Loucy (cell line): Measurements from ENCODE around the gene WAC.
"Not testable (repeated sequence)": the region's sequence is repeated elsewhere in the genome, so short reads cannot be mapped to it uniquely, and the experiment has no call there.

Source experiments
- H2AFZ ChIP-seq: fragments of 200-600 bp; sonication (generic); 2 replicates; pipeline ENCODE4 v1.6.0; 2016; ENCODE audit warnings: antibody characterized with exemption, mild to moderate bottlenecking, low read length, moderate library complexity
- H3F3A ChIP-seq: fragments of 200-600 bp; 2 replicates; pipeline ENCODE4 v1.6.0; 2016; ENCODE audit warnings: antibody characterized with exemption, low read depth, mild to moderate bottlenecking
- H3K27me3 ChIP-seq: fragments of 200-600 bp; sonication (generic); 2 replicates; pipeline ENCODE4 v1.6.1; 2014; ENCODE audit warnings: low read length, mild to moderate bottlenecking; ENCODE audit not compliant: insufficient read depth, poor library complexity, severe bottlenecking
- H3K36me3 ChIP-seq: fragments of 200-600 bp; sonication (generic); 2 replicates; pipeline ENCODE4 v1.6.1; 2016; ENCODE audit warnings: low read length; ENCODE audit not compliant: insufficient read depth
- H3K4me1 ChIP-seq: fragments of 200-600 bp; sonication (generic); 2 replicates; pipeline ENCODE4 v1.5.1; 2014; ENCODE audit warnings: low read length, mild to moderate bottlenecking; ENCODE audit not compliant: insufficient read depth, poor library complexity, severe bottlenecking
- H3K4me2 ChIP-seq: fragments of 200-600 bp; sonication (generic); 2 replicates; pipeline ENCODE4 v1.6.0; 2014; ENCODE audit warnings: antibody characterized with exemption, low read length, low read depth, mild to moderate bottlenecking; ENCODE audit not compliant: poor library complexity, severe bottlenecking
- H3K4me3 ChIP-seq: fragments of 200-600 bp; sonication (generic); 2 replicates; pipeline ENCODE4 v1.5.1; 2014; ENCODE audit warnings: low read length, mild to moderate bottlenecking, mixed read lengths; ENCODE audit not compliant: poor library complexity, severe bottlenecking
- H3K79me2 ChIP-seq: fragments of 200-600 bp; sonication (generic); 2 replicates; pipeline ENCODE4 v1.6.1; 2014; ENCODE audit warnings: low read length; ENCODE audit not compliant: insufficient read depth
- H3K9ac ChIP-seq: fragments of 200-600 bp; sonication (generic); 2 replicates; pipeline ENCODE4 v1.6.0; 2014; ENCODE audit warnings: mild to moderate bottlenecking, low read depth, low read length, moderate library complexity; ENCODE audit not compliant: poor library complexity, severe bottlenecking
- H3K9me2 ChIP-seq: fragments of 200-600 bp; sonication (generic); replicated peaks from 2 replicates; pipeline ENCODE4 v1.6.1; 2016; ENCODE audit warnings: low read depth, low read length, mixed read lengths
- H3K9me3 ChIP-seq: fragments of 200-600 bp; sonication (generic); 2 replicates; pipeline ENCODE4 v1.6.1; 2014; ENCODE audit warnings: mild to moderate bottlenecking, antibody characterized with exemption, low read length, low read depth; ENCODE audit not compliant: insufficient read depth
- H4K20me1 ChIP-seq: fragments of 200-600 bp; sonication (generic); 2 replicates; pipeline ENCODE4 v1.6.0; 2014; ENCODE audit warnings: antibody characterized with exemption, low read length, mild to moderate bottlenecking; ENCODE audit not compliant: insufficient read depth, poor library complexity, severe bottlenecking
- EZH2phosphoT487 ChIP-seq: fragments of 200-600 bp; IDR thresholded peaks from 2 replicates; pipeline ENCODE4 v1.6.1; 2018; ENCODE audit warnings: antibody characterized with exemption, mild to moderate bottlenecking, moderate library complexity, borderline replicate concordance
- TF ChIP-seq, protein P1 (sequence below): fragments of 200-600 bp; sonication (generic); conservative IDR thresholded peaks from 2 replicates; pipeline ENCODE4 v1.5.1; 2014; ENCODE audit warnings: mild to moderate bottlenecking, antibody characterized with exemption, low read length

Gene WAC

DNA sequence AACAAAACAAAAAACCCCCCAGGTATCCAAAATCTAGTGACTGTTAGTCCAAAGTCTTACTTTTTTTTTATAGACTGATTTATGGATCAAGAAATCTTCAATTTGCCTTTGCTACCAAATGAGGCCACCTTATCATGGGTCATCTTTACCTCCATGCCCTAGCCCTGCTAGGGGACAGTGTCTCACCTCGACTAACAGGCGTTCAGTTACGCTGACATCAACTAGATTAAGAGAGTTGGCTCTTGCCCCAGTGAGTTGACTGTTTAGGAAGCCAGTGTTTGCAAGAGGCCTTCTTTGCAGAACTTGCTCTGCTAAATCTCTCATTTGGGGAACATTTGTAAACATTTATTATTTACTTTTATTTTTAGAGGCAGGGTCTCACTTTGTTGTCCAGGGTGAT is 36.9 kb upstream of the WAC start:
- Histone ChIP-seq H3K9me2 (no peaks in the 10 kb centered on the region), H3K9me3 (no peaks in the 10 kb centered on the region), H3K27me3 (no peaks in the 10 kb centered on the region), H3K4me3 (no peak overlapping the region), H3K79me2 (no peaks in the 10 kb centered on the region), H3K36me3 (no peaks in the 10 kb centered on the region), H3K4me1 (no peaks in the 10 kb centered on the region), H3F3A (no peaks in the 10 kb centered on the region), H2AFZ (no peak overlapping the region), H3K9ac (no peak overlapping the region), H3K4me2 (no peak overlapping the region), H4K20me1 (no peaks in the 10 kb centered on the region)
- TF ChIP-seq, protein P1, sequence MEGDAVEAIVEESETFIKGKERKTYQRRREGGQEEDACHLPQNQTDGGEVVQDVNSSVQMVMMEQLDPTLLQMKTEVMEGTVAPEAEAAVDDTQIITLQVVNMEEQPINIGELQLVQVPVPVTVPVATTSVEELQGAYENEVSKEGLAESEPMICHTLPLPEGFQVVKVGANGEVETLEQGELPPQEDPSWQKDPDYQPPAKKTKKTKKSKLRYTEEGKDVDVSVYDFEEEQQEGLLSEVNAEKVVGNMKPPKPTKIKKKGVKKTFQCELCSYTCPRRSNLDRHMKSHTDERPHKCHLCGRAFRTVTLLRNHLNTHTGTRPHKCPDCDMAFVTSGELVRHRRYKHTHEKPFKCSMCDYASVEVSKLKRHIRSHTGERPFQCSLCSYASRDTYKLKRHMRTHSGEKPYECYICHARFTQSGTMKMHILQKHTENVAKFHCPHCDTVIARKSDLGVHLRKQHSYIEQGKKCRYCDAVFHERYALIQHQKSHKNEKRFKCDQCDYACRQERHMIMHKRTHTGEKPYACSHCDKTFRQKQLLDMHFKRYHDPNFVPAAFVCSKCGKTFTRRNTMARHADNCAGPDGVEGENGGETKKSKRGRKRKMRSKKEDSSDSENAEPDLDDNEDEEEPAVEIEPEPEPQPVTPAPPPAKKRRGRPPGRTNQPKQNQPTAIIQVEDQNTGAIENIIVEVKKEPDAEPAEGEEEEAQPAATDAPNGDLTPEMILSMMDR, result no peak
- TF ChIP-seq EZH2phosphoT487, result no peak

DNA sequence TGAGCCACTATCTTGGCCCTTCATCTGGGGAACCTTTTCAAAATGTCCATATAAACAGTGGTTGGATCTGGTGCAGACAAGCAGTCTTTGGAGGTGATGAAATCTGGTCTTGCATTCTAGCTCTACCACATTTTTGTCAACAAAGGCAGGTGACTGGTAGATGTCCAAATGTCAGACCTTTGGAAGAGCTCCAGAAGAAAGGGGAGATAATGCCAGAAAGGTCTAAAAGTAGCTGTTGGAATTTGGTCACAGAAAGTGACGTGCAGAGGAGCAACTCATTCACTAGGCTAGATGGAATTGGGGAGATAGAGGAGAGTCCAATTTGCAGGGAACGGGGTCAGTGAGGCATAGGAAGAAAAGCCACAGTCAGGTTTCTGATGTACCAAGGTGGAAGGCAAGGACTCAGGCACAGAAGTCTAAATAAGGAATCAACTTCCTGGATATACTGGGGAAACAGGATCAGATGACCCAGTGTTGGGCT is 36.4 kb upstream of the WAC start:
- Histone ChIP-seq H3F3A (no peaks in the 10 kb centered on the region), H3K9me3 (no peaks in the 10 kb centered on the region), H2AFZ (no peak overlapping the region), H3K4me2 (no peak overlapping the region), H3K36me3 (no peaks in the 10 kb centered on the region), H3K4me1 (no peaks in the 10 kb centered on the region), H3K4me3 (no peak overlapping the region), H4K20me1 (no peaks in the 10 kb centered on the region), H3K79me2 (no peaks in the 10 kb centered on the region), H3K9me2 (no peaks in the 10 kb centered on the region), H3K27me3 (no peaks in the 10 kb centered on the region), H3K9ac (no peak overlapping the region)
- TF ChIP-seq EZH2phosphoT487, result no peak
- TF ChIP-seq, protein P1, result no peak

DNA sequence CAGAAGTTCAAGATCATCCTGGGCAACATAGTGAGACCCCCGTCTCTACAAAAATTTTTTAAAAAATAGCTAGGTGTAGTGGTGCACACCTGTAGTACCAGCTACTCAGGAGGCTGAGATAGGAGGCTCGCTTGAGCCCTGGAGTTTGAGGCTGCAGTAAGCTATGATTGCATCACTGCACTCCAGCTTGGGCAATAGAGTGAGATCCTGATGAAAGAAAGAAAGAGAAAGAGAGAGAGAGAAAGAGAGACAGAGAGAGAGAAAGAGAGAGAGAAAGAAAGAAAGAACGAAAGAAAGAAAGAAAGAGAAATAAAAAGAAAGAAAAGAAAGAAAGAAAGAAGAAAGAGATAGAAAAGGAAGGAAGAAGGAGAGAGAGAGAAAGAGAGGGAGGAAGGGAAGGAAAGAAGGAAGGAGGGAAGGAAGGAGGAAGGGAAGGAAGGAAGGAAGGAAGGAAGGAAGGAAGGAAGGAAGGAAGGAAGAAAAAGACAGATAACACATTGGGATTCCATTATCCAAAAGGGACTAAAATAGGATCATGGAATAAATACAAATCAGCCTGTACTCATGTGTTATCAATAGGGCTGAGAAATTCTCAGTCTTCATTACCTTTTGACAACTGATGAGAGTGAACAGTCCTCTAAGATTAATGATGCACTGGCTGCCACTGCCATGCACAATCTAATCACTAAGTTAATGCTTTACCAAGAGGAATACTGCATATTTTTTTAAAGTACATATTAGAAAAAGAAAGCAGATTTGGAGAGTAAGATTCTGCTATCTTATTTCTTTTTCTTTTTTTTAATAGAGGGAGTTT is 35.4 kb upstream of the WAC start:
- TF ChIP-seq EZH2phosphoT487, result no peak
- TF ChIP-seq, protein P1, result no peak
- no peak overlapping the region for H3K4me3 ChIP-seq
- H2AFZ ChIP-seq, result no peak overlapping the region
- no peaks in the 10 kb centered on the region for H3K27me3 ChIP-seq
- no peaks in the 10 kb centered on the region for H3F3A ChIP-seq
- no peaks in the 10 kb centered on the region for H3K79me2 ChIP-seq
- no peaks in the 10 kb centered on the region for H3K9me3 ChIP-seq
- no peaks in the 10 kb centered on the region for H3K36me3 ChIP-seq
- H4K20me1 ChIP-seq, result no peaks in the 10 kb centered on the region
- H3K4me2 ChIP-seq, result no peak overlapping the region
- H3K9ac ChIP-seq, result no peak overlapping the region
- no peaks in the 10 kb centered on the region for H3K4me1 ChIP-seq
- no peaks in the 10 kb centered on the region for H3K9me2 ChIP-seq

DNA sequence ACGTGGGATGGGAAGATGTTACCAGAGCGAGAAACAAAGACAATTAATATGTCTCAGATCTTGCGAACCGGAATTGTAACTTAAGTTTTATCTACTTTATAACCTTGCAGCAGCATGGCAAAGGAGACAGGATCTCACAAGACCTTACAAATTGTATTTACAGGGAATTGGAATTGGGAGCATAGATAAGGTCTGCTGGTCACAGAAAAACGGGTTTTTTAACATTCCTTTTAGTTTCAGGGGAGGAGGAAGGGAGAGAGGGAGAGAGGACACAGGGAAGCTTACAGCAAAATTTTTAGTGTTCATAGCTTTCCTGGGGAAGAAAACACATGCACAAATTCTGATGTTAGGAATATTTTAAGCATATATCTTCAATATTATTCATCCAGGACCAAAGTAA is 32.7 kb upstream of the WAC start:
- not testable (repeated sequence) for H3F3A ChIP-seq, H4K20me1 ChIP-seq, H3K27me3 ChIP-seq, H3K4me3 ChIP-seq, H3K9ac ChIP-seq, H3K4me1 ChIP-seq, H3K36me3 ChIP-seq, H3K9me3 ChIP-seq, H3K79me2 ChIP-seq, H3K4me2 ChIP-seq, H3K9me2 ChIP-seq, H2AFZ ChIP-seq
